KG1 (cell line): ENCODE results near the gene MREG.
A peak's percentile ranks its signal among the peaks of the same experiment; 100 is the strongest.

ENCODE experiments used
- DNase-seq: peaks from one replicate; lab custom pipeline; 2025; lab: John Stamatoyannopoulos, UW

The MREG gene, protein sequence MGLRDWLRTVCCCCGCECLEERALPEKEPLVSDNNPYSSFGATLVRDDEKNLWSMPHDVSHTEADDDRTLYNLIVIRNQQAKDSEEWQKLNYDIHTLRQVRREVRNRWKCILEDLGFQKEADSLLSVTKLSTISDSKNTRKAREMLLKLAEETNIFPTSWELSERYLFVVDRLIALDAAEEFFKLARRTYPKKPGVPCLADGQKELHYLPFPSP

DNA sequence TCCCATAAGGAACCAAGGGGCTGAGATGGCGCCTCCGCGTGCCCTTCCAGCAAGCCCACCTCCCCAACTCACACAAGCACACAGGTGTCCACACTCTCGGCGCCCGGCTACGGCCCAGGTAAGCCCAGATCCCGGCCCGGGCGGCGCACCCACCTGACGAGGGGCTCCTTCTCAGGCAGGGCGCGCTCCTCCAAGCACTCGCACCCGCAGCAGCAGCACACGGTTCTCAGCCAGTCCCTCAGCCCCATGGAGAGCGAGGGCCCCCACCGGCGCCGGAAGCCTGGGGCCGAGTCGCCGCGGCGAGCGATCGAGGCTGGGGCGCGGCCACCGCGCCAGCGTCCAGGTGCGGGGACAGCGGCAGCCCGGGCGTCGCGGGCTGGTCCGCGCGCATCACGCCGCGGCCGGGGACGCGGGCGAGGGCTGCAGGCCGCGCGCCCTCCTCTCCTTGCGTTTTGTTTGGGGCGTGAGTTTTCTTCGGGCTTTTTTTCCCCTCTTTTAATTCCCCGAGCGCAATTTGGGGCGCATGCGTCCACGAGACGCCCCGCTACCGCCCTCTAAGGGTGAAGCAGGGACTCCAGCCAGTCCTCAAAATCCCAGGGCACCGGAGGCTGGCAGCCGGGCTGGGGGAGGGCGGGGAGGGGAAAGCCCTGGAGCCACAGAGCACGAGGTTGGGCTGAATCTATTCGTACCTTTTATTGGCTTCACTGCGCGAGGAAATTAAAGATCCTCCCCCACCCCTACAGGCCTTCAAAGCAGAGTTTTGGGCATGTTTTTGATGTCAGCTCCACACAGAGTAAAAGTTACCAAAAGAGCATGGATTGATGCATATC lies at the start of gene MREG:
Gene MREG, minus strand, starts transcription at position 472 of the 830 bp plus-strand sequence. Its CDS starts 224 bp downstream, at position 248.
- peak; percentile 50 for DNase-seq

DNA sequence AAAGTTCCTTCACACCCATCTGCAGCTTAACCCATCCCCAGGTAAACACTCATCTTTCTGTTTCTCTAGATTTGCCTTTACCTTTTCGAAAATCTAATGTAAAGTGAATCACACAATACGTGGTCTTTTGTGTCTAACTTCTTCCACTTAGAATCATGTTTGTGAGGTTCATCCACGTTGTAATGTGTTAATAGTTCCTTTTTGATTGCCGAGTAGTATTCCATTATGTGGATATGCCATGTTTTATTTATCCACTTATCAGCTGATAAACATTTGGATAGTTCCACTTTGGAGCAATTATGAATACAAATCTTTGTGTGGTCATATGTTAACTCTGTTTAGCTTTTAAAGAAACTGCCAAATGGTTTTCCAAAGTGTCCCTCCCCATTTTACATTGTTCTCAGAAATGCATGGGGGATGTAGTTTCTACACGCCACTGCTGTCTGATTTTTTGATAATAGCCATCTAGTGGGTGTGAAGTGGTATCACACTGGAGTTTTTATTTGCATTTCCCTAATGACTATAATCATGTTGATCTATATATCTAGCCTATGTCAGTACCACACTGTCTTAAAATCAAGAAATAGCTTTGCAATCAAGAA lies 46.0 kb upstream of the MREG start:
- DNase-seq: no peak

GRCh38 chr2:216057688-216058193 lies 44.4 kb upstream of the MREG start:
- no peak for DNase-seq

DNA sequence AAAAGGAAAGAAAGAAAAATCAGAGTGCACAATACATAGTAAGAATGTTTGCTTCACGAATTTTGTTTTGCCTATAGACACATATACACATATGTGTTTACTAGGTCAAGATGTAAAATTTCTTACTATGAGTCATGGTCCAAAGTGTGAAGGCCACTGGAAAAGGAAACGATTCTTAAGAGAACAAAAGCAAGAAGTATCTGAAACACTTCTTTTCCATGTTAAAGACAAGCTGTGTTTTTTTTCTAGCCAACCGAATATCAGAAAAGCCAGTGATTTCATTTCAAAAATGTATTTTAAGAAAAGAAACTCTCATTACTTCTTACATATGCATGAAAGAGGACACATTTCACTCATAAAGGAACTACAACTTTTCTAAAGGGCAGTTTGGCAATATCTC lies 43.4 kb upstream of the MREG start:
- DNase-seq: no peak

- DNase-seq: no peak
These were observed 42.3 kb upstream of the MREG start for GRCh38 chr2:216055680-216056079.

GRCh38 chr2:216052420-216052819 lies 39.1 kb upstream of the MREG start:
- DNase-seq: no peak

DNA sequence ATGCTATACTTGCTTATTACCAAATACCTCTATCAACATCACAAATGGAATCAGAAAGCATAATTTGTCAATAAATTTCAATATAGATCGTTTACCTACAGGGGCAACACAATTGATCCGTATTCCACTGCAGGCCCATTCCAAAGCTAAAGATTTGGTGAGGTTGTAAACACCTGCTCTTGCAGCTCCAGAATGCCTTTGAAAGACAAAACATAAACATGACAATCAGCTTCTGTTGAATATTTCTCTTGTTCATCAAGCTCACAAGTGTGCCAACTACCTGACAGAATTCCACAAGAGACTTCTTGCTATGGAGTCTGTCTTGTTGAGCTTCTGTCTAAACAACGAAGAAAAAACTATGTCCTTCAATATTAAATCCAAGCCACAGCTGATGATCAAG lies 38.0 kb upstream of the MREG start:
- DNase-seq: no peak

GRCh38 chr2:216049452-216049851 lies 36.1 kb upstream of the MREG start:
- DNase-seq: no peak

GRCh38 chr2:216047397-216047796 lies 34.0 kb upstream of the MREG start:
- no peak for DNase-seq

DNA sequence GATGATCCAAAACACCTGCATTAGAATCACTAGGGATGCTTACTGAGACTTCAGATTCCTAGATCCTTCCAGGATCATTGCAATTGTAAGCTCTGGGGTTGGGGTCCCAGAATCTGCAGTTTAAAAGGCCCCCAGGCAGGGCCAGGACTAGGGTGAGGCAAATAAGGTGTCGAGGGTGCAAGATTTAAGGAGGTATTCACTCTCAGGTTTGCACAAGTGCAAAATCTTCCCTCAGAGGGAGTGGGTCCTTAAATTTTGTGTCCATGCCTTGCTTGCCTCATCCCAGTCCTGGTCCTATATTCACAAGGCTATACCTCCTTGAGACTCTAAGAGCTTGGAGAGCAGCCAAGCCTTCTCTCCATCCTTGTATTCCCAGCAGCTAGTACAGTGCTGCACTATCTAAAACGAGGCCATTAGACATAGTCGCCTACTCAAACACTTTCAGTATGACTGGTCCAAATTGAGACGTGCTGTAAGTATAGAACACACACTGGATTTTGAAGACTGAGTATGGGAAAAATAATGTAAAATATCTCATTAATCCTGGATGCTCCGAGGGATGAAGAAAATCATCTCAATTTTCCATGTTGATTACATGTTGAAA lies 31.6 kb upstream of the MREG start:
- no peak for DNase-seq

DNA sequence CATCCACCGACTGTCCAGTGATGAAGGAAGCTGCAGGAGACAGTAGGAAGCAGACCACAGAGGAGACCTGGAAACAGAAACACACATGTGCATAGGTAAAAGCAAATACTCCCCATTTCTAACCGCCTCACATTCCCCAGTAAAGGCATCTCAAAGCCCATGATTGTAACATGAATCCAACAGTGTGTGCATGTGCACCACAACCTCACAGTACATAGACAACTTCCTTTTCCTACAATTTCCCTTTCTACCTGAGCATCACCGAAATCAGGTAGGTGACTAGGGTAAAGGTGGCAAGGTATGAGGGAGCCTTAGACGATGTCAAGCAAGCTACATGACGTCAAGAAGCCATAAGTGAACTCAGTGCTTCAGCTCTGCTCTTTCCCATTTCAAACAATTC lies 30.6 kb upstream of the MREG start:
- DNase-seq: no peak

GRCh38 chr2:216041438-216041837 lies 28.1 kb upstream of the MREG start:
- DNase-seq: no peak

DNA sequence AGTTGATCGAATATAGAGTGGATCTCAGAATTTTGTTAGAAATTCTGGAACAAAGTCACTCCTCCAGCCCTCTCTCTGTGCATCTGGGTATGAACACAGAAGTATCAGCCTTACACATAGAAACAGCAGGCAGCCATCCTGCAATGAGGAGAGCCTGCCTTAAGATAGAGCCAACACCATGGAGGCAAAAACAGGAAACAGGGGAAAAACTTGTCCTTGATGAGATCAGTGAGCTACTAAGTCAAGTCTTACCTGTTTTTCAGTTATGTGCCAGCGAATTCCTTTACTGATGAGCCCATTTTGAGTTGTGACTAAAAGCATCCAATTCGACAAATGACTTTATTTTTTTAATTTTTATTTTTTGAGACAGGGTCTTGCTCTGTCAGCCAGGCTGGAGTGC lies 26.6 kb upstream of the MREG start:
- DNase-seq: no peak

GRCh38 chr2:216034065-216034464 lies 20.7 kb upstream of the MREG start:
- peak; percentile 60 for DNase-seq

GRCh38 chr2:216033403-216033802 lies 20.1 kb upstream of the MREG start:
- DNase-seq: no peak

DNA sequence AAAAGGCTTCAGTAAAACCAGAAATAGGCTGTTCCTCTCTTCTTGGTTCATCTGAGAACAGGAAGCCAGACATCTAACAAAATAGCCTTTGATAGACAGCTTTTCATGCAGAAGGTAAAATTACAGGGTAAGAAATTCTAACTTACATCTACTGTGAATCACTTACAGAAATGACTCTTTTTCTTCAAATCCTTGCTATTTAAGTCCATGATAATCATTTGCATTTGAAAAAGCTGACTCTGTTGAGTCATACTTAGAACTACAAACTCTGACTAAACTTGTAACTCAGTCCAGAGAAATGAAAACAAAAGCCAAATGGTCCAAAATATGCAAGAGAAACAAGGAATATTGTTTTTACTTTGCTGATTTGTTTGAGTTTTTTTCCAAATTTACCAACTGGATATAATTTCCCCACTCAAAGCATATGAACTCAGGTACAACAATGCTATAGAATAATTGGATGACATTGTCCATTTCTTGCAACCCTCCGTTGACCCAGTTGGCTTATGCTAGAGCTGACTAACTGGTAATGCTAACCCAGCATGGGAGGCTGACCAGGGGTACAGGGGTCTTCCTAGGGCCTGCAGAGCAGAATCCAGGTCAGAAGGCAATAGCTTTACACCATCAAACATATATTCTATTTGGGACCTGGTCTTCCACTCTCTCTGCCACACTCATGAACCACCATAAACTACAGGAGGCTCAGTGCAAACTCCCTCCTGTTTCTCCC lies 18.8 kb upstream of the MREG start:
- DNase-seq: no peak

- no peak for DNase-seq
These were observed 16.9 kb upstream of the MREG start for GRCh38 chr2:216030216-216030615.

DNA sequence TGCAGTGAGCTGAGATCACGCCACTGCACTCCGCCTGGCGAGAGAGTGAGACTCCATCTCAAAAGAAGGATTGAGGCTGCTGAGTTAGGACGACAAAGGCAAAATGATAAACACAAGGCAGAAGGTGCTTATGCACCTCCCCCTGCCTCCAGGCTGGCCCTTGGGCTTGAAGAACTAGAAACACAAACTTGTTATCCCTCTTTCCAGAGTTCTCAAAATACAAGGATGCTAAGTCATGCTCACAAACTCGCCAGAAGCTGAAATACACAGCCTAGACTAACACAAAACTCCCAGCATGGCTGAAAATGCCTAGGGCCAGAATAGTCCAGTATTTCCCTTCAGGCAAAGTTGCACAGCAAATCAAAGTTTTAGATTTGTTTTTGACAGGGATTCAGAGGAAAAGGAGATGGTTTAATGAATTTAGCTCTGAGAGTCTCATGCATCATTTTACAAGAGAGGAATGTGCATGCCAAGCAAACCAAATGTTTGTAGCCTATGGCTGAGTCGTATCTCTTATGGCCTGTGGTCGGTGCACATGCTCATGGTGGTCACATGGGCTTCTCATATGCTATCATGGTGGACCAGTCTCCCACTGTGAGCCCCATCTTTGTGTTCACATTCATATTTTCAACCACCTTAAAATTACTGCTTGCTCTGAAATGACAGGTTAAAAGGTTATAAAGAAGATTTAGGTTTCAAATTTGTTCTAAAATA lies 16.2 kb upstream of the MREG start:
- no peak for DNase-seq

DNA sequence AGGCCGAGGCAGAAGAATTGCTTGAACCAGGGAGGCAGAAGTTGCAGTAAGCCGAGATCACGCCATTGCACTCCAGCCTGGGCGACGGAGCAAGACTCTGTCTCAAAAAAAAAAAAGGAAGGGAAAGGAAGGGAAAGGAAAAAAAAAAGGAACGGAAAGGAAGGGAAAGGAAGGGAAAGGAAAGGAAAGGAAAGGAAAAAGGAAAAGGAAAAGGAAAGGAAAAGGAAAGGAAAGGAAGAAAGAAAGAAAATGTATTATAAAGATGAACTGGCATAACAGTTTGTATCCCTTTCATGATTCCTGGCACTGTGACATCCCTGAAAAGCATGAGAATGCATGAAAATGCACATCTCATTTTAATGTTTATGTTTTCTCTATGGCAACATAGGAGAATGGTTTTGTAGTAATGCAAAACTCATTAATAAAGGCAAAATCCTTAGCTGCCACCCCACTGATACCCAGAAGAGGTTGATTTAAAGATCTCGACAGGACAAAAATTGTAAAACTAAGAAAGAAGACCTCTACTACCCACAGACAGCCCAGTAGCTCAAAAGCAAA lies 11.5 kb upstream of the MREG start:
- DNase-seq: no peak

DNA sequence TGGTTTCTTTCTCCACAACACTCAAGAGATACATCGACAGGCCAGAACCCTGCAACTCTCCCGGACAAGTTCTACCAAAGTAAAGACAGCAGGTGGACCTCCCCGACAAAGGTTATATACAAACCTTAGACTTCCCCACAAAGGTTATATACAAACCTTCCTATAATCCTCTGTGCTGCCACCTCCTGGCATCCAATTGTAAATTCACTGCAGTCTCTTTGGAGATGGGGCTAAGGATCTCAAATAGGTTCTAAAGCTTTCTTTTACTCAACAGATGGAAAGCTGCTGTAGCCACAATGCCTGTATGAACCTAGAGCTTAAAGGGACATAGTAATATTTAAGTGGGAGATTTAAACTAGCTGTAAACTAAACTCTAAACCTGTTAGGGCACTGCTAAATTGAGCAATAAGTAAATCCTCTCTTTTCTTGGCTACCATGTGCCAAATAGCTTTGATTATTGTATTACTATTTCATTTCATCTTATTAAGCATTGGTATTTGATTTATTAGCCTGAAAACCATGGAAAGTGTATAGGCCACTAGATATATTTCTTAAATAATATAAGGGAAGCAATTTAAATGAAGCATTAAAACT lies 9.8 kb upstream of the MREG start:
- peak; percentile 28 for DNase-seq
